8988T (cell line): ENCODE results near the gene PGS1.

Source experiments
- DNase-seq: peaks from one replicate; pipeline ENCODE4 v3.0.0; 2011

The PGS1 gene

DNA sequence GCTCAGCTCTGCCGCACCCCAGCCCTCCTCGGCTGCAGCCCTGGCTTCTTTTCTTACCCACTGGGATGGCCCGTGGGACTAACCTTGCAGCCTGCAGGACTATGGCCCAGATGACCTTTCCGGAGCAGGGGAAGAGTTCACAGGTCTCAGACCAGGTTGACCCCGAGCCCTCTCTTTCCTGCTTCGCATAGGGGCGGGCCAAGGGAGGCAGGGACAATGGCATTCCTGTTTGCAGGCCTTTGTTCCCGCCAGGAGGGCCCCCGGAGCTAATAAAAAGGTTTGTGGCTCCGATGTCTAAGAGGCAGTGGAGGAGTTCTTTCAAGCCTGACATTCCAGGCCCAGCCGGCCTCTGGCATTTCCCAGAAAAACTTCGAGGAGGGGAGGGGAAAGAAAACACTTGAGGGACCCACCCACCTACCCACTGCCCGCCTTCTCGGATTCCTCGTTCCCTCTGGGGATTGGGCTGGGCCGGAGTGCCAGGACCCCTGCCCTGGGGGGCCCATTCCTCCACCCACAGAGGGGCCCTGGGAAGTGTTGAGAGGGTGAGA is 12.8 kb upstream of the PGS1 start:
- DNase-seq = no peak

- DNase-seq = no peak
These were observed 12.2 kb upstream of the PGS1 start for GRCh38 chr17:78366109-78366848.

GRCh38 chr17:78367193-78367592 is 11.3 kb upstream of the PGS1 start:
- DNase-seq = no peak

DNA sequence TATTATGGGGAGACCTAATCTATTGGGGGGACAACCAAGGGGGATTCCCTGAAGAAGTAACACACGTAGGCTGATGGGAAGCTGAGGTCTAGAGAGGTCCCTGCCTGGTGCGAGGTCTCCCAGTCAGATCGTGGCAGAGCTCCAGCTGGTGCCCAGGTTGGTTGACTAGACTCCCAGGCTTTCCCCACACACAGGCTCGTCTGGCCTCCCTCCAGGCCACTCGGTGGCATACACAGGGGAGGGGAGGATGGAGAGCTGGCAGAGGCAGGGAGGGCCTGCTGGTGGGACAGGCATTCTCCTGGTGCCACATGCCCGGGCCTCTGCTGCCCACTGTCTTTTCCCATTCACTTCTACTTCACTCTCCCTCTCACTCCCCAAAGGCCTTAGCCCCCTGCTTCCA is 10.1 kb upstream of the PGS1 start:
- DNase-seq = no peak

GRCh38 chr17:78368854-78369495 is 9.5 kb upstream of the PGS1 start:
- no peak for DNase-seq

DNA sequence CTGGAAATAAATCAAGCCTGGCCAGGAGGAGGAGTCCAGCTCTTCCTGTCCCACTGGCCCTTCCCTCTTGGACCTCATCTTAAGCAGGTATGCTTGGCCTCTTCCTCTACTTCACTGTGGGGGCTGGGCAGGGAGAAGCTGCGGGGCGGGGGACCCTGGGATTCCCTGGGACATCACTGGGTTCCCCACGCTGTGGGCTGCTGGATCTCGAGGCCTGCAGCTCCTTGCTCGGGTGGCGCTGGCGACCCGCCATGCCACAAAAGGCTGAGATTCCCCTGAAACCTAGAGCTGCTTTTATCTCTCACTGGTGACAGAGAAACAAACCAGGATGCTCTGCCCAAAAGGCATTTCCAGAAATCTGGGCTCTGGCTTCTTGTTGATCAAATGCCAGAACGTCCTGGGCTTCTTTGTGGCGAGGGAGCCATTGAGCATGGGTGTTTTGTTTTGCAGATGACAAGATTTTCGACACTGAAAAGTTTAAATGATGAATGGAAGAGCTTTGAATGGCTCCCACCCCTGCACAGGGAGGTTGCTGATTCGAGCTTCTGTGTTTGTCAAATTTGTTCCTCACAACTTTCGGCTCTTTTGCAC is 8.6 kb upstream of the PGS1 start:
- DNase-seq = no peak

- DNase-seq = no peak
These were observed 7.4 kb upstream of the PGS1 start for GRCh38 chr17:78371056-78371455.

- no peak for DNase-seq
These were observed 5.6 kb upstream of the PGS1 start for GRCh38 chr17:78372841-78373240.

DNA sequence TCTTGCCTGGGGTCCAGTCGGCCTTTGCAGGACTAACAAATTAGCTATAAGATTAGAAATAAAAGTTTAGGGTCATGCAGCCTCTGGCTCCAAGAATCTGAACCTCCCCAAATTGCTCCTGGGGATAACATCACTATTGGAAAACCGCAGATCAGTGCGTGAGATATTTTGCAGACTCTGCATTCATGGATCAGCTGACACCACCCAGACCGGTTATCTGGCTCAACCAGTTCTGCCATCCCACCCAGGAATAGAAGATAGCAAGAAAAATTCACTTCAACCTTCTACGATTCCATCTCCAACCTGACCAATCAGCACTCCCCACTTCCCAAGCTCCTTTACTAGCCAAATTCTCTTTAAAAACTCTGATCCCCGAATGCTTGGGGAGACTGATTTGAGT is 4.3 kb upstream of the PGS1 start:
- DNase-seq = no peak

DNA sequence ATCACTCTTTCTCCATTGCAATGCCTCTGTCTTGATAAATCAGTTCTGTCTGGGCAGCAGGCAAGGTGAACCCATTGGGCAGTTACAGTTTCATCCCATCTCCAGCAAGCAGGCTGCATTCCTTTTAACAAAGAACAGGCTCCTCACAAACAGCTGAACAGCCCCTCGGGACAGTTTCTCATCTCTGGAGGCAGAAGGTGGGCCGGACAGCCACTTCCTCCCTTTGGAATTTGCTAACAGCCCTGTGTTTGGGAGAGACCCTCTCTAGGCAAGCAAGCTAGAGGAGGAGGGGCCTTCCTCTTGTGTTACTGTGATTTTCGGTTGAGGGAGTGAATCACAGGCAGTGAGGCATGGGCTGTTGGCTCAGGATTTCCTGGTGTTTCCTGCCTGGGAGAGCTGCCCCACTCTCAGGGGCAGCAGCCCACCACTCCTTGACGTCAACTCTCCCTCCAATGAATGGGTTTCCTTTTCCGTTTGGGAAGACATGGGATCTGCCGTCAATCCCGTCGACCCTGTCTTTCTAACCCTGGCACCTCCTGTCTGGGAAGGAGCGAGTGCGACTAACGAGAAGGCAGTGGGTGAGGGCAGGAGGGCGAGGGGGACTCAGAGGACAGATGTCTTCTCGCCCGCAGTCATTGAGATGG is 3.7 kb upstream of the PGS1 start:
- DNase-seq = no peak

DNA sequence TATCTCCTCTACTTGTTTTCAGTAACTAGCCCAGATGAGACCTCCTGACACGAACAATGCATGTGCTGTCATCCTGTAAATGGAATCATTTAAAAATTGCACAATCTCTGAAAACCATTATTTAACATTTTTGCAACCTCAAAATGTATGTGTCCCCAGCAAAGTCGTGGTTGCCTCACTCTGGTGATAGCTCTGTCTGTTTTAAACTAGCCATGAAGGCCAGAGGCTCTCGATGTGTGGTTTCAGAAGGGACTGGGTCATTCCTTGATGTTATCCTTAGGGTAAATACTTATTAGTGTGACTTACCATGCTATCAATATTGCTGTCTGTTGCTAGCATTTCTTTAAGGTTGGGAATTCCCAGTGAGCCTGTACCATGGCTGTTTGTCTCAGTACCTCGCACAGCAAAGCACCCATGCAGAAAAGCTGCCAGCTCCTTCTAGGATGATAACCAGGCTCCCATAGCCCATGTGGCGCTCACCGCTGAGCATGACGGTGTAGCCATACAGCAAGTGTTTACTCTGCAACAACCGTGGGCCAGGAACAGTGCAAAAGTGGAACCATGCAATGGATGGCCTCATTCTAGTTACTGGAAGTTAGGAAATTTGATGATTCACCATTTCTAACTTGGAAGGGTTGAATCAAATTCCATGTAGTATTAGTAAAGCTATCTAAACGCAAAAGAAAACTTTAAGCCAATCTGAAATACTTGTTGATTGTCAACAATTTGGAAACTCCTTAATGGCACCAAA is 2.9 kb upstream of the PGS1 start:
- no peak for DNase-seq

- DNase-seq = no peak
These were observed 2.3 kb upstream of the PGS1 start for GRCh38 chr17:78376161-78376560.

DNA sequence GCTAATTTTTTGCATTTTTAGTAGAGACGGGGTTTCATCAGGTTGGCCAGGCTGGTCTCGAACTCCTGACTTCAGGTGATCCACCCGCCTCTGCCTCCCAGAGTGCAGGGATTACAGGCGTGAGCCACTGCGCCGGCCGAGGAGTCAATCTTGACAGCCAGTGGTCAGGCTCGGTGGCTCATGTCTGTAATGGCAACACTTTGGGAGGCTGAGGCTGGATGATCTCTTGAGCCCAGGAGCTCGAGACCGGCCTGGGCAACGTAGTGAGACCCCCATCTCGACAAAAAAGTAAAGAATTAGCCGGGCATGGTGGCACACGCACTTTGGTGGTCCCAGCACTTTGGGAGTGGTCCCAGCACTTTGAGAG is 608 bp upstream of the PGS1 start:
- no peak for DNase-seq

DNA sequence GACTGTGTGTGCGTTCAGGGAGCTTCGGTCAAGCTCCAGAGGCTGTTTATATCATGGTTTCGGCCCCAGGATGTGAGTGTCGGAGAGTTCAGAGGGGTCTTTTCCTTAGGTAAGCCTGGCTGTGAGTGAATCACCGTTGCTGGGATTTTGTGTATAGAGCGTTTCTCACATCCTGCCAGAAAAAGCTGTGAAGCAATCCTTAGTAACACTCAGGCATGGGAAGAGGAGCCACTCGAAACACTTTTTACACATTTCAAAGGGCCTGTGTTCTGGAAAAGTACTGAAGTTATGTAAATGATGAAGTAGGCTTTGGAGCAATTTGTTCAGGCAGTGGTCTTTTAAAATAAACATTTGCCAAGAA is 662 bp downstream of the PGS1 start:
- no peak for DNase-seq

DNA sequence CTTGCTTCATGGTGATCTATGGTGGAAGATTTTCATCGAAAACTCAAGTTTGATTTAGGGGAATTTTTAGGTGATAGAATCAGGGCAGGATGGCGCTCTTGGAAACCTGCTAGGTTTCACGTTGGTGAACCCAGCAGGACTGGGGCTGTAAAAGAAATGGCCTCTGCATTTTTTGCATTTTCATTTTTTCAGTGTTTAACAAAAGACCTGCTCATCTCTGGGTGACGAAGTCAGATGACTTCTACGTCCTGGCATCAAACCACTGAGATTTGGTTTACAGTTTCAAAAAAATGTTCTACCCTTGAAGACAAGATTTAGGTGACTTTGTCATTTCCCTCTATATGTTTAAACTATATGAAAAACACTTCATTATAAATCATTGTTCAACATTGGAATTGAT is 1.9 kb downstream of the PGS1 start:
- DNase-seq = no peak

DNA sequence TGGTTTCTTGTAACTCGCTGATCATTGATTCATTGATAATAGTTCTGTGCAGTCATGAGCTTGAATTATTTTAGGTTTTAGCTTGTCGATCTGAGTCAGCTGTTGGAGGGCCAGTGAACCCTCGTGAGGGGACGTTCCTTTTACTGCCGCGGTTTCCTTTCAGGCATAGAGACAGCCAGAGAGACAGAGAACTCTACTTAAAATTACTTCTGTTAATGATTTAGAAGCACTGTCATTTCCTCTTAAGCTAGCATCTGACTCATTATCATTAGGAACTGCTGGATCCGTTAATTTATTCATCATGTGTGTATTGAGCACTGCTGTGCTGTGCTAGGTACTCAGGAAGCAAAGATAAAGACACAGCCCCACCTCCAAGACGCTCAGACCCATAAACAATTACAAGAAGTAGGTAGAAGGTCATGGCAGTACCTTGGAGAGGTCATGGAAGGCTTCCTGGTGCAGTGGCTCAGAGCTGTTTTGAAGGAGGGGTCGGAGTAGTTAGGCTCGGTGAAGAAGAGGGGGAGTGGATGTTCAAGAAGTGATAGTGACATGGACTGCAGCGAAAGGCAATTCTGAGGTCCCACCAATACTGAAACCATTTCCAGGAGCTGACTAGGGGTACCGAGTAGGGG is 3.3 kb downstream of the PGS1 start:
- no peak for DNase-seq

DNA sequence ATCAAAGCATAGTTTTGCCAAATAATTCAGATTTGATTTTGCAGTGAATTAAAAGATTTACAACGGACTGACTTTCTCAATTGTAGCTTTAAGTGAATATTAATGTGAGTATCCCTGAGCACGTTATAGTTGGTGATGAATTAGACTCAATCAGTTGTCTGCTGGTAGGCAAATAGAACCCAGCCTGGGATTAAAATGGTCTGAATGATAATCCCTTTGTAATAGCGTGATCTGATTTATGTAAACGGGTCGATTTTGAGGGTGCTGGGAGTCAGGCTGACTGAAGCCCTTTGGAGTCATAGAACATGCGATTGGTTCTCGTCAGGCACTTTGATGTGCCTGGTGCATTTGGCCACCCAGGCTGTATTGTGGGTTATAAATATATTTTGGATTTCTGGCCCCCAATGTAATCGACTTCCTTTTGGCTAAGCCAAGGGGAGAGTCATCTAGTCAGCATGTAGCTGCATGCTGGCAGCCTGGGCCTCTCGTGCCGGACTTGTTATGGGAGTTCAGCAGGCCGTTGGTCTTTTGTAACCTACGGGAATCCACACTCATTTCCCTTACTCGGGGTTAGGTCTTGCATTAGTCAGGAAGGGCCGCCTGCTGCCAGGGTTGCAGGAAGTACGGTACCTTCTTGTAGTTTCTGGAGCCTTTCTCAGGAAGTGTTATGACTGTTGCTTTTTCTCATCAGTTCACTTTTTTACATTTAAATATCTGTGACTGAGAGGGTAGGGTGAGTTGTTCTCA is 5.4 kb downstream of the PGS1 start:
- no peak for DNase-seq

DNA sequence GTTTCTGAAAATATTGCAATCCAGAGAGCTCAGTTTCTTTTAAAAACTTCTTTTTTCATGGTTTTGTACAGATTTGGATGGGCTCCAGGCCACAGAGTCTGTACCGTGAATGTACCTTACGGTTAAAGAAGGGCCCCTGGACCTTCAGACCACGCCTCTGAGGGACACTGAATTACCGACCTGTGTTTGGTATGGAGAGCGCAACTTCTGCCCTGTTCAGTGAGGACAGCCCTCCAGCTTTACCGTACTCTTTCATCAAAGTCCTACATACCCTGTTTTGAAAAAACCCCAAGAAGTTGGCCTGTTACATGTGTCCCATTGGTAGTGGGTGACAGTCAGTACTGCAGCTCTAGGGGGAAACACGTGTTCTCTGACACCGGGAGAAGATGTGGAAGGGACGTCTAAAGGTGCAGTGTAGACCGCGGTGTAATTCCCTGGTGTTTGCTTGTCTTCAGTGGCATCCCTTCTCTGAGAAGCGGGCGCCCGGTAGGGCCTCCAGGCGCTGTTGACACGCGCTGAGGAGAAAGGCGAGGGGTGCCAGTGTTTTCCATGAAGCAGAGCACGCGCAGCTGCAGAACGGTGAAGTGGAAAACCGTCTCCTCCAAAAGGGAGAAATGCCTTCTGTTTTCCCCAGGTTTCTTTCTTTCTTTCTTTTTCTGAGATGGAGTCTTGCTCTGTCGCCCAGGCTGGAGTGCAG is 6.2 kb downstream of the PGS1 start:
- DNase-seq = no peak

- no peak for DNase-seq
These were observed 9.8 kb downstream of the PGS1 start for GRCh38 chr17:78387977-78388941.
